Measurements from ENCODE around the gene QARS1.

The QARS1 gene

GRCh38 chr3:49104427-49105291 is at the start of gene QARS1:
Gene QARS1, minus strand, starts transcription at chr3:49104757. Its CDS starts 24 bp downstream, at chr3:49104733.
- DNase-seq (ENCODE audit: low read depth in 2 of 2), result peak; percentile 85 to 89

- no peak for DNase-seq (ENCODE audit: low read depth in 2 of 2)
These were observed 48.9 kb upstream of the QARS1 start for GRCh38 chr3:49153349-49153912.

- no peak for DNase-seq (ENCODE audit: low read depth in 2 of 2)
These were observed 47.1 kb upstream of the QARS1 start for GRCh38 chr3:49151610-49152009.

- DNase-seq (ENCODE audit: low read depth in 2 of 2), result no peak
These were observed 43.6 kb upstream of the QARS1 start for GRCh38 chr3:49148159-49148558.

DNA sequence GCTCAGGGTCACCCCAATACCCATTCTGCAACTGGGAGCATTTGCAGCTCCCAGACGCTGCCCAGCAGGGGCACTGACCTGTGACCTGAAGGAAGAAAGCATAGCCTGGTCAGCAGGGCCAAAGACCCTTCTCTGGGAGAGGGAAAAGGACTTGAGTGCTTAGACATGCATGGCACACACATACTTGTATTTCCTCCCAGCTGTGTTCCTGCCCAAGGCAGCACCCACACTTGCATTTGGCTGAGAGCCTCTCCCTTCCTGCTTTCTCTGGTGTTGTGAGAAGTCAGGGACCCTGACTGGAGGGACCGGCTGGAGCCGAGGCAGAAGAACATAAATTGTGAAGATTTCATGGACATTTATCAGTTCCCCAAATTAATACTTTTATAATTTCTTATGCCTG is 35.5 kb upstream of the QARS1 start:
- no peak for DNase-seq (ENCODE audit: low read depth in 2 of 2)

DNA sequence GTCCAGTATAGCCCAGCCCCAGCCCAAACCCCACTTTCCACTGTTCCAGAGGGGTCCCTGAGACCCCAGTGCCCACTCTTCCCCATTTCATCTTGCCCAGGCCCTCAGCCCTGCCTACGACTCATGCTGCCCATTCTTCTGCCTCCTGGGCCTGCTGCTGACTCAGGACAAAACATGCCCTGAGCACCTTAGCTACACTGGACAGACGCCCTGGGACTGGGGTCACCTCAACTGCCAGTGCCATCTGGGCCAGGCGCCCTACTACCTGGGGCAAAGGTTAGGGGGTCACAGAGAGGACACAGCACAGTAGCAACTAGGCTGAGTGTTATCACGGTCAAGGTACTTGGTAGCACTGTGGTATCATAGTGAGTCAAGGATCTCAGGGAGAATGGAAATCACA is 30.9 kb upstream of the QARS1 start:
- DNase-seq (ENCODE audit: low read depth in 2 of 2), result no peak

GRCh38 chr3:49134471-49135265 is 30.1 kb upstream of the QARS1 start:
- no peak for DNase-seq (ENCODE audit: low read depth in 2 of 2)

DNA sequence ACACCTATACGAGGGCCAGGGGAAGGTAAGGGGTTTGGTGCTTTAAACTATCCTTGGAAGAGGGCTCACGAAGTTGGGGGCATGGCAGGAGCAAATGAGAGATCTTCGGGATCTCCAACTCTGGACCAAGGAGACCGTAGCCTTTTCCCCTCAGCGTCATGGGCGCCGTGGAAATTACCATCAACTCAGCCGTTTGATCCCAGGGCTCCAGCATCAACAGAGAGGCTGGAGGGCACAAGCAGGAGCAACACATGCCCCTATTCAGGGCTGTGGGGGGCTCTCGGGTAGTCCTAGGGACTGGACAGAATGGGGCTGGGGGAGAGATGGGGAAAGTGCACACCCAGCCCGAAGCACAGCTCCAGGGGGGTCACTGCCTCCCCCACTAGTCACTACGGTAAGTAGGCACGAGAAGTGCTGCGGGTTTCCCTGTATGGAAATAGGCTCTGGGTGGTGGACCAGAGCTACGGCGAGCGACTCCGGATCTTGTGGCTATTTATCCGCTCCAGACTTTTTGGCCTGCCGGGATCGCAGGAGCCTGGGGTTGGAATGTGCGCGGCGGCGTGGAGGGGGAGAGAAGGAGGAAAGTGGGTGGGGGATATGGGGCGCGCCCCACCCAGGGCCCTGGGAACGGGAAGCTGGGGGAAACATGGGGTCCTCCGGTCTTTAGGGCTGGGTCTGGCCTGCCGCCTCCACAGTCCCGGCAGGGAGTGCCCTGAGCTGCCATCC is 28.8 kb upstream of the QARS1 start:
- no peak for DNase-seq (ENCODE audit: low read depth in 2 of 2)

DNA sequence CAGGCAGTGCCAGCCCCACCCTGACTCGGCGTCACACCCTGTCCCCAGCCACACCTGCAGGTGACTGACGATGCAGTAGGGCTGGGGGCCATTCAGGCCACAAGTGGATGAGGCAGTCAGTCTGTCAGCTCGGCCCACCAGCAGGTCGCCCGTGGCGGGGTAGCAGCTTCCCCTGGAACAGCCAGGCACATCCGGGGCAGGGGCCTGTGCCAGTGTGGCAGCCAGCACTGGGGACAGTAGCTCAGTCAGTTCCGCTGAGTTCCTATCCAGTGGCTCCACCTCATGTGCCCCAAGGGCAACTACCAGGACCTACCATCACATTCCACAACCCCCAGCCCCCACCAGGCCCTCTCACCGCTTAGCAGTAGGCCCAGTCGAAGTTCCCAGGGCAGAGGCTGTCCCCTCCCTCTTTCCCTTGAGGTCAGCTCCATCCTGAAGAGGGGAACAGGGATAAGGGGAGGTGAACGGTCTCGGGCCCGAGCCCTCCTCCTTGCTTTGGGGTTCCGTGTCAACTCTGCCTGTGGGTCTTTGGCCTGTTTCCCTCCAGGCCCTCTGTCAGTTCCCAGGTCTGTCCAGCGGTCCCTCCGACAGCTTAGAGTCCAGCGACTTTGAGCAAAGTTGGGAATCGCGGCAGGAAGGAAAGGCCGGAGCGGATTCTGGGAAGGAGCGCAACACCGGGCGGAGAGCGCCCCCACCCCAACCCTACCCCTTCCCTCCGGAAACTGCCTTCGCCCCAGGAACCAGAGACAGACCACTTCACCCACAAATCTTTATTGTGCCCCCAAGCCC is 28.1 kb upstream of the QARS1 start, which contains the start of gene LAMB2:
LAMB2 (minus strand) TSS at position 614 of the 789 bp plus-strand sequence; CDS start at position 431, 183 bp downstream.
- no peak for DNase-seq (ENCODE audit: low read depth in 2 of 2)

- no peak for DNase-seq (ENCODE audit: low read depth in 2 of 2)
These were observed 27.5 kb upstream of the QARS1 start for GRCh38 chr3:49132073-49132436.

DNA sequence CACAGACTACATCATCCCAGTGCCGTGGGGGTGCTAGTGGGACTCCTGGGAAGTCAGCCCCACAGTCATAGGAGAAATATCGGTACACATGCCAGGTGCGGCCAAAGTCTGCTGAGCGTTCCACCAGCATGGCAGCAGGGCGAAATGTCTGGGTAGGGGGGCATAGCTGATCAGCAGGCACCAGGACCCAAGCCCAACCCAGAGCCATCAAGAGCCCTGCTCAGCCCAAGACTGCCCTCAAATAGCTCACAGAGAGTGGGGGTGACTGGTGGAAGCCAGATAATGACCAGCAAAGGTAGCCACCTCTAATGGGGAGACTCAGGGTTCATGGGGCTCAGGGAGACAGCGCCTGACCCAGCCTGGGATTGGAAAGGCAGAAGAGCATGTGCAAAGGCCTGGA is 27.0 kb upstream of the QARS1 start:
- no peak for DNase-seq (ENCODE audit: low read depth in 2 of 2)

GRCh38 chr3:49131040-49131439 is 26.5 kb upstream of the QARS1 start:
- DNase-seq (ENCODE audit: low read depth in 2 of 2), result no peak

- DNase-seq (ENCODE audit: low read depth in 2 of 2), result no peak
These were observed 20.6 kb upstream of the QARS1 start for GRCh38 chr3:49124991-49125670.

GRCh38 chr3:49124203-49124602 is 19.6 kb upstream of the QARS1 start:
- no peak for DNase-seq (ENCODE audit: low read depth in 2 of 2)

- DNase-seq (ENCODE audit: low read depth in 2 of 2), result no peak
These were observed 19.1 kb upstream of the QARS1 start for GRCh38 chr3:49123687-49124086.

DNA sequence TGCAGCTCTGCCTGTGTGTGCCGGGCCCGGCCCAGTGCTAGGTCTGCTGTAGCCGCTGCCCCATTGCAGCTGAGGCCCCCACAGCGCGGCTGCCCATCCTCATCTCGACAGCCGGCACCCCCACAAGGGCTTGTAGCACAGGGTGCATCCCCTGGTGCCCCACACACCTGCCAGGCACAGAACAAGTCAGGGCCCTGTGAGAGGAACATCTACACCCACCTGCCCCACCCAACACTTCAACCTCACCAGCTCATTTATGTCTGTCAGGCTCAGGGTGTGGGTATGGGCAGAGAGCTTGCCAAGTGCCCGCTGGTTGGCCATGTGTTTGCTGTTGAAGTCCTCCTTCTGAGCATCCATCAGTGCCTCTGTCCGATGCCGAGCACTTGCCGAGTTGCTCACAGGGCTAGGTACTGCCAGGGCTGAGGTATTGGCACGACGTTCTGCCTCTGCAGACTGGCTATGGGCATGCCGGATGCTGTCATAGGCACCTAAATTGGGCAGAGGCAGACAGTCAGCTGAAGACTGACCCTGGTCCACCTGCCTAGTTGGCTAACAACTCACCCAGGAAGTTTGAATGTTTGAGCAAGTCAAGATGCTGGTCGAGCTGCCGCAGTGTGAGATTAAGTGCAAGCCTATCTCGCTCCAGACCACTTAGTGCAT is 18.5 kb upstream of the QARS1 start:
- no peak for DNase-seq (ENCODE audit: low read depth in 2 of 2)

DNA sequence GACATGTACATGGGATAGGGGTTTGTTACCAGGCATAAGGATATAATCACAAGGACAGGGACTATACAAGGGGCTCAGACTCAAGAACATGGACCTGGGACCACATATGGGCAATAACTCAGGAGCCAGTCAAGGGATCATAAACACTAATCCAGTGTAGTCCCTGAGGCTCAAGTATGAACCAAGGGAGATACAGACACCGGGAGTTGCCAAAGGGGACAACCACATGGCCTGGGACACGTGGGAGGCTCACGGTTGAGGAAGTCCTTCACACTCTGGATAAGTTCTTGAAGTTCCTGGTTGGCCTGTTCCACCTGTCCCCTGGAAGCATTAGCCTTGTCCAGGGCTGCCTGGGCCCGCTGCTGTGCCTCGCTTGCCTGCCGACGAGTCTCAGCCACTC is 17.9 kb upstream of the QARS1 start:
- no peak for DNase-seq (ENCODE audit: low read depth in 2 of 2)

GRCh38 chr3:49122022-49122421 is 17.5 kb upstream of the QARS1 start:
- no peak for DNase-seq (ENCODE audit: low read depth in 2 of 2)

GRCh38 chr3:49121132-49121736 is 16.7 kb upstream of the QARS1 start:
- DNase-seq (ENCODE audit: low read depth in 2 of 2), result no peak
